Urothelium cell line (cell line): ENCODE measurements around the gene RWDD1.

ENCODE experiments used
- DNase-seq: peaks from one replicate; pipeline ENCODE4 v3.0.0; 2011; ENCODE audit warnings: low spot score, mixed read lengths
- FAIRE-seq: peaks from 2 replicates; lab custom pipeline; 2011; peaks lifted over from hg19 to GRCh38; lab: Jason Lieb, UNC

RWDD1 gene

DNA sequence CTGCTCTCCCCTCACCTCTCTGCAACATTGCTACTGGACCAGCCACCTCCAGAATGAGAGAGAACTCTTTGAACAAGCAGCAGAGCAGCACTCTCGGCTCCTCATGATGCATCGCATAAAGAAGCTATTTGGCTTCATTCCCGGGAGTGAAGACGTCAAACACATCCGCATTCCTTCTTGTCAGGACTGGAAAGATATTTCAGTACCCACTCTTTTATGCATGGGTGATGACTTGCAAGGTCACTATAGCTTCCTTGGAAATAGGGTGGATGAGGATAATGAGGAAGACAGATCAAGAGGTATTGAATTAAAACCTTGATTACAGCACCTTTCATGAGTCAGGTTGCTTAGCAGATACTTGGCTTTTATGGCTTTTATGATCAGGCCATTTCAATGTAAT lies 13.4 kb upstream of the RWDD1 start:
- peak; percentile 60 for DNase-seq

DNA sequence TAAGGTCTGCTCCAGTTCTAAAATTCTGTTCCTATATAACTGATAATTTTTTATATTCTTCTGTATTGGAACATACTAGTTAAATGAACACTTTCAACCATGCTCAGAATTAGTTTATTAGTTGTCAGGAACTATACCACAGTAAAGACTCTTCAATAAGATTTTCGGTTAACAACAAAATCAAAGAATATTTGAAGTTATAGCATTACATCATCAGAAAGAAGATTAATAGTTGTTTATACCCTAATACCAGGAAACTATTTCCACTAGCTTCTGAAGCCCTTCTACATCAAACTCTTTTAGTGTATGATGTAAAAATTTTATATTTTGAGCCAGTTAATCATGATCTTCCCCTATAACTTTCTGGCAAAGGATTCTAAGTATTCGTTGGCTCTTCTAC lies 11.2 kb upstream of the RWDD1 start:
- no peak for DNase-seq
- no peak for FAIRE-seq

More for the DNA sequence above, 13.4 kb upstream of the RWDD1 start:
- no peak for FAIRE-seq

DNA sequence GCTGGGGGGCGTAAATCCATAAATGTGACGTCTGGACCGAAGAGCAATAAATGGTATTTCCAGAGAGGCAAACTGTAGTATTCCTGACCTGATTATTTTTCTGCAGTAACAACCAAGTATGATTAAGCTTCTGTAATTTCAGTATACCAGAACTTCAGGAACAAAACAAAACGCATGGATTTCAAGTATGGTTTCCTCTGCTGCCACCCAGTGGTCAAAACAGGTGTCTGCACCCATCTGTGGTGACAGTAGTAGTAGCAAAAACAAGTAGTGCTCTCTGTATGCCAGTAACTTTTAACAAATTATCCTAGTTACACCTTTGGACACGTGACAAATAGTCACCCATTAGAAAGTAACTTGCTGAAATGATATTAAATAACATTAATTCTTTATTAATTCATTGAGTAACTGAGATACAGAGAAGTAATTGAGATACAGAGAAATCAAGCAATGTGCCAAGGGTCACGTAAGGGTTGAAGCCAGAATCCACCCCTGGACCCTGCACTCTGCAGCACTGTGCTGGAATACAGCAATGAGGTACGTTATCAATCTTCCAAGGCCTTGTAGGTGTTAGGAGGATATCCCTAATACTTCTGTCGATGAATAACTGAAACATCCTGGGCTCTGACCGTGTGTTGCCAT lies 9.8 kb upstream of the RWDD1 start:
- FAIRE-seq = no peak

DNA sequence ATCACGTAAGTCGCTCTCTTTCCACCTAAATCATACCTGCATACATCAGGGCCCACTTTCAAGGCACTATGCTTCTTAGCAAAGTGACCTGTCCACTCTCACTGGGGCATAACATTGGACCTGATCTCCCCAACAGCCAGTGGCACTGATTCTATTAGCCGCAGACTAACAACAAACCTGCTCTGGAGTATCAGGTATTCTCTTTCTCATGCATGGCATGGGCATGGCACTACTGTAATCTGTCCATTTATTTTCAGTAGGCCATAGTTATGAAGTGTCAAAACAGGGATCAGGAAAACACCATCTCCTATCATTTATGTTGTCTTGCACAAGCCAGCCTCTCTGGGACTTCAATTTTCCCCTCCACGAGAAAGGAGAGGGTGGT lies 9.3 kb upstream of the RWDD1 start:
- DNase-seq = no peak
- FAIRE-seq = no peak

More for the DNA sequence above, 9.8 kb upstream of the RWDD1 start:
- peak; percentile 29 for DNase-seq

DNA sequence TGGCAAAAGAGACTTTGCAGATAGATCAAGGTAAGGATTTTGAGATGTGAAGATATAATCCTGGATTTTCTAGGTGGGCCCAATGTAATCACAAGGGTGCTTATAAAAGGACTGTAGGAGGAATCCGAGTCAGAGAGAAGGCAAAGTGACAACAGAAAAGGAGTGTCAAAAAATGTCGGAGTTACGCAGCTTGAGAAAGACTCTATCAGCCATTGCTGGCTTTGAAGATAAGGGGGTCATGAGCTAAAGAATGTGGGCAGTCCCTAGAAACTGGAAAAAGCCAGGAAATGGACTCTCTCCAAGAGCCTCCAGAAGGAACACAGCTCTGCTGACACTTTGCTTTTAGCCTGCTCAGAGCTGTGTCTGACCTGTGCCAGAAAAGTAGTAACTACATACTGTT lies 8.7 kb upstream of the RWDD1 start:
- DNase-seq = no peak
- FAIRE-seq = no peak

DNA sequence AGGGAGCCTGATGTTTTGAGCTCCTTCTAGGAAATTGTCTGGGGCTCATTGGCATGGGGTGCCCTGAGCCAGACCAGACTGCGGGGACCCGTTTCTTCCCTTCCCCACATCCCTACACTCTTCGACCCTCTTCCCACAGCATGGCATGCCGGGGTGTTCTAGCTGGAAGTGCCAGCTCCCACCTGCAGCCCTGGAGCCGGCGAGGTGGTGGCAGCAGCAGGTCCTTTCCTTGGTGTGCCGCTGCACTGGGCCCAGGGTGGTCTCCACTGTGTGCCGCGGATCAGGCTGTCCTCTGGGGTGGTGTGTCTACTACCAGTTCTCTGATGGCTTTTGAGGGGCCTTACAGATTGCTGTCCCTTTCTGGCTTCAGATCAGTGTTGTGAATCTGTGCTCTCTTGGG lies 7.5 kb upstream of the RWDD1 start:
- no peak for DNase-seq
- FAIRE-seq = no peak

DNA sequence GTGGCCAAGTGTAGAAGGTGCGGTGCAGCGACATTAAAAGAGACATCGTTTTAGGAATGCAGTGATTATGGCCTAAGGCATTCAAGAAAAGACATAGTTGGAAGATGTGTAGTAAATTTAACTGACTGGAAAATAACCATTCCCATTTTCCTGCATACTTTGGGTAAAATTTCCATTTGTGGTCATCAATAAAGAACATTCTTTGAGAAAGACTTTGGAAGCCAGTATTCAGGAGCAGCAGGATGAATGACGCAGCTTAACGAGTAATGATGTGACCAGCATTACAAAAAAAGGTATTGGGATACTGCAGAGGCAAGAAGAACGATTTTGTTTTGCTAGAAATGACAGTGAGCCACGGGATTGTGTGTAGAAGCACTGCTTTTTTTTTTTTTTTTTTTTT lies 7.0 kb upstream of the RWDD1 start:
- FAIRE-seq = no peak

DNA sequence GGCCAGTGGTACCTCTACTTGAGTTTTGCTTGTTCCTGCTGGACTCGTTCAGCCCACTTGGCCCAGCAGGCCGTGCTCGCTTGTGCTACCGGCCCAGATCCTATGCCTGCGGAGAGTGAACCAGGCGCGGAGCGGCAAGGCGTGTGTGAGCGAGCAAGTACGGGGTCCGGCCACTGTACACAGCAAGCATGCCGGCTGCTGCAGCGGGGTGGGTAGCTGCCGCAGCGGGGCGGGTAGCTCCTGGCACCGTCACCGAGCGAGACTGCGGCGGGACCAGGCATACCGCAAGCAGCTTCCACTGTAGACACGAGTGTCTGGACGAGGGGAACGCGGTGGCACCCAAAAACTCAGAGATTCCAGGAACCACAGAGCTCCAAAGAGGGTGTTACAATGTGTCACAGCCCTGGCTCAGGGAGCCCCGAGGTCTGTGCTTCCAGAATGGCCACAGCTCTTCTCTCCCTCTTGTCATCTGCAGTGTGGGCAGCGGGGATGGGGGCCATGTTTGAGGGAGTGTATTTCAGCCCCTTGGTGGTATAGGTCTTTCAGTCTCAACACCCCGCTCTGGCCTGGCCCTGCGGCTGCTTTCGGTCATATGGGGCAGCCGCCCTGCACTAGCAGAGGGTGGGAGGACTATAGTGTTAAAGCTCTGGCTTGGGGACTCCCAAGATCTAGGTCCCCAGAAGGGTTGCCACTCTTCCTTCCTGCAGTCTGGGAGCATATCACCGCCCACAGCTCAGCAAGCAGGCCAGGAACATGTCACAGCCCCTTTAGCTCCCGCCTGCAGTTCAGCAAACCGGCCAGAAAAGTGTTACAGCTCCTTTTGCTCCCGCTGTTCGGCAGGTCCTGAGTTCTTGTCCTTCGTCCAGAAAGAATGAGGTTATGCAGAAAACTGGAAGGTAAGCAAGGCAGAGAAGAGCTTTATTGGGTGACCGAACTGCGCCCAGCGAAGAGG lies 6.1 kb upstream of the RWDD1 start:
- no peak for FAIRE-seq
- no peak for DNase-seq

More for the DNA sequence above, 7.0 kb upstream of the RWDD1 start:
- no peak for DNase-seq

DNA sequence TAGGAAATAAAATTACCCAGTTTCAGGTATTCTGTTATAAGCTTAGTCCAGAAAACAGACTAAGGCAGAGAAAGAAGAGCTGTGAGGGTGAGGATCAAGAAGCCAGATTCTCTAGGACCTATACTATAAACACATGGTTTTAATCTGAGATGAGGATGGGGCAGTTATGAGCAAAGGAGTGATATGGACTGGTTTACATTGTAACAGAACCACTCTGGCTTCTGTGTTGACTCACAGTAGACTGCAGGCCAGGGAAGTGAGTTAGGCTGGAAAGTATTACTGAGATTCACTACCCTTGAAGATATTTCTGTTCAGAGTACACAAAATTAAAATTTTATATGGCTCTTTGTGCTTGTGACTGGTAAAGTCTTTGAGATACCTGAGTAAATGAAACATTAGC lies 3.2 kb upstream of the RWDD1 start:
- no peak for FAIRE-seq
- DNase-seq = no peak

DNA sequence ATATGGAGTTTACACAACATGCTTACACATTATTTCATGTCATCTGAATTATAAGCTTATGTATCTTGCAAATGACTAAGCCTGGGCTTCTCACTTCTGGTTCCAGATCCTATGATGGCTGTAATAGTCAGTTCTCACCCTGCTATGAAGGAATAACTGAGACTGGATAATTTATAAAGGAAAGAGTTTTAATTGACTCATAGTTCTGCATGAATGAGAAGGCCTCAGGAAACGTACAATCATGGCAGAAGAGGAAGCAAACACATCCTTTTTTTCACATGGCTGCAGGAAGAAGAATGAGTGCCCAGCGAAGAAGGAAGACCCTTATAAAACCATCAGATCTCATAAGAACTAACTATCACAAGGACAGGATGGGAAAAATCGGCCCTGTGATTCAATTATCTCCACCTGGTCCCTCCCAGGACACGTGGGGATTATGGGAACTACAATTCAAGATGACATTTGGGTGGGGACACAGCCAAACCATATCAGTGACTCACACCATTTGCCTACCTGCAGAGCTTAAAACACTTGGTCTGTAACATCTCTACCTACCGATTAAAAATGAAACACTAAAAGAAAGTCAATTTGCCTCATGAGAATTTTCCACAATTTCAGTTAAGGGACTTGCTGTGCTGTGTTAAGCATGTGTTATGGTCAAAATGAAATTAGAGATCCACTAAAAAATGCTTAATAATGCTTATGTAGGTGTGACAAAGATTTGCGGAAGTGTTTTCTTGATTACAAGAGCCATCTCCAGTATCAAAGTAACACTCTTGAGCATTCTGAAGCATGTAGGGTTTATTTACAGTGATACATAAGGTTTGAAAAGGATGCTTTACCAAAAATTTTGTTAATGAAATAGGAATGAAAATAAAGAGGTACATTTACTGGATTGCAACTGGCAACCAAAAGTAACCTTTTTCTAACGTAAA lies 2.2 kb upstream of the RWDD1 start:
- no peak for DNase-seq
- no peak for FAIRE-seq

DNA sequence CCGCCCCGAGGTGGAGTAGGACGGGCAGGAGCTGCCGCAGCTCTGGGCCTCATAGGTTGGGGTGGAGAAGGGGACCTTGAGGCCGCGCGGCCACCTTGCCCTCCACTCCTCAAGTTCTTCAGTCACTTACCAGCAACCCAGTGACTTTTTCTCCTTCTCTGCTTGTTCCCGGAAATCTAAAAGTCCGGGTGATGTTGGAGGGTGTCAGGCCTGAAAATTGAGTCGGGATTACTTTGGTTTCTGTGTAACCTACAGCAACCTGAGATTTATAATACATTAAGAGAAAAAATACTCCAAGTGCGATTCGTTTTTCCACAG lies 338 bp downstream of the RWDD1 start:
- no peak for FAIRE-seq
- no peak for DNase-seq

DNA sequence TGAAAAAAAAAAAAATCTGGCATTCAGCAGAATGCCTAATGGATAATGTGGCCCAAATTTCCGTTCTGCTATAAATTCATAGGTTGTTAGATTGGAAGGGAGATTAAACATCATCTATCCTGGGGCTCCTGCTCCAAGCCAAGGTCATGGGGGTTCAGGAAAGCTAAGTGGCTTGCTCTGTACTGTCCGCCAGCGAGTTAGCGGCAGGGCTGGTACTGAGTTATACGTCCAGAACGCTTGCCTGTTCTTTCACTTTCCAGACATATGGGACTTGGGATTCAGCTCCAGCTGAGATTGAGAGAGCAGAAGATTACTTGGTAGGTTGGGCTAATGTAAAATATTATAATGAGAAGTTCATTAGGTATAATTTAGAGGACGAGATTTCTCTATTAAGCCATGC lies 858 bp downstream of the RWDD1 start:
- FAIRE-seq (no peak), DNase-seq (no peak)

DNA sequence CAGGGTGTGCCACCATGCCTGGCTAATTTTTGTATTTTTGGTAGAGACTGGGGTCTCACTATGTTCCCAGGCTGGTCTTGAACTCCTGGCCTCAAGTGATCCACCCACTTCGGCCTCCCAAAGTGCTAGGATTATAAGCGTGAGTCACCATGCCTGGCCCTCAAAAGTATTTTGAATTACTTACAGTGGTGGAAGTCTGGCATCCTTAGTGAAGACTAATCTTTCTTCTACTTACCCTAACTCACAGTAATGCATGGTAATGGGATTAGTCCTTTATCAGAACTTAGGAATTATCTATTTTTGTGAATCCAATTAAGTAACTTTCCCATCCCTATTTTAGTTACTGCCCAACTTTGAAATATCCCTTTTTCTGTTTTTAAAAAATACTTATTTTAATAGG lies 3.9 kb downstream of the RWDD1 start:
- no peak for DNase-seq
- FAIRE-seq = no peak

DNA sequence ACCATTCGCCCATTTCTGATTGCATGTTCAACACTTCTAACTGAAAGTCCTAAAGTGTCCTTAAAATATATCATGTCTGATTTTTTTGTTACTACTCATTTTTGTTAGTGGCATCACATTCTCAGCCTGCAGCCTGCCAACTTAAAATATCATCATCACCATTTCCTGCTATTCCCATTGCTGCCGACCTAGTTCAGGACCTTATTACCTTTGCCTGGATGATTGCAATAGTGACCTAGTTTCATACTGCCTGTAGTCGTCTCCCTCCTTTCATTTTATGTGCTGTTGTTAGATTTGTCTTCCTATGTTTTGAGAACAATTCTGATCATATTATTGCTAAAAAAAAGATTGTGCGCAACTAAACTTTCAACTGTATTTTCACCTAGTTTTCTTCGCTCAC lies 6.2 kb downstream of the RWDD1 start:
- FAIRE-seq (no peak), DNase-seq (no peak)

DNA sequence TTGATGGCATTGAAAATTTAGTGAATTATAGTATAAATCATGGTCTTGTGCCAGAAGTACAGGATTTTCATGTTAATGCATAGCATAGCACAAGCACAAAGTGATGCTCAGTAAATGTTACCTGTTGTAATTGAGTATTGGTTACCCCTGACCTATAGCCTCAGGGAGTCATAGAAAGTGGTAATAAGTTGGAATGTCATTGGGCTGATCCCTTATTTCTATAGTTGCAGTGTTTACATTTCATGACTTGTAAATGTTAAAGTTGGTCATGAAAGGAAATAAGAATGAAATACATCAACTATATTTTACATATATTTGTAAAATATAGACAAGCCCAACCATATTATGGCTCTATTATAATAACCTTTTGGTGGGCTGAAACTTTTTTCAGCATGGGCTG lies 7.0 kb downstream of the RWDD1 start:
- FAIRE-seq (no peak), DNase-seq (no peak)

DNA sequence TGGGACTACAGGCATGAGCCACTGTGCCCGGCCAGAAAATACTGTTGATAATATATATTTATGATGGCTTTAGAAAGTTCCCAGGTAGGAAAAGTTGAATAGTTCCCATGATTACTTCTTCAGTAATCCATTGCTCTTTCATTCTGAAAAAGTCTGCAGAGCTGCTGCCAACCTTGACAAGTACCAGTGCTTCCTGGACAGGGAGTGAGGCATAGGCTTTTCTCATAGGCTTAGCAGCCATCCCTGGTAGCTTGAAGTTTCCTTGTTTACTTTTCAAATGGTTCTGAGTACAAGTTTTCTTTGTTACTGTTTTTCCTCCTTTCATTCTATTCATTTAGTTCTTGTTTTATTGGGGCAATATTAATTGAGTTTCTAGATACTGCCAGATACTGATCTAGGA lies 7.8 kb downstream of the RWDD1 start:
- FAIRE-seq (no peak), DNase-seq (no peak)

DNA sequence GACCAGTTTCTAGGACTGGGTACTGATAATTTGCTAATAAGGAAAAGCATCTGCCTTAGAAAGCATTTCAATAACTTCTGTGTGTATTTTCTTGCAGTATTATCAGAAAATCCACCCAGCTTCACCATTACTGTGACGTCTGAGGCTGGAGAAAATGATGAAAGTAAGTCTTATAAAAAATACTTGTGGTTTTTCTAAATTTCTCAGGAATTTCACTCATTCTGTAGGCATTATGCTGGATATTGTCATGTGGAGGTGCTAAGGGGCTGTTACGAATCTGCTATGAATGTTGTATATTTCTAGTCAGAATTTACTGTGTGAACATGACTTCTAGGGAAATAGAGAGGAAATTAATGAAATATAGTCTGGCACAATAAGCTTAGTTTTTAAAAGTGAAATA lies 8.9 kb downstream of the RWDD1 start:
- FAIRE-seq (no peak), DNase-seq (no peak)

DNA sequence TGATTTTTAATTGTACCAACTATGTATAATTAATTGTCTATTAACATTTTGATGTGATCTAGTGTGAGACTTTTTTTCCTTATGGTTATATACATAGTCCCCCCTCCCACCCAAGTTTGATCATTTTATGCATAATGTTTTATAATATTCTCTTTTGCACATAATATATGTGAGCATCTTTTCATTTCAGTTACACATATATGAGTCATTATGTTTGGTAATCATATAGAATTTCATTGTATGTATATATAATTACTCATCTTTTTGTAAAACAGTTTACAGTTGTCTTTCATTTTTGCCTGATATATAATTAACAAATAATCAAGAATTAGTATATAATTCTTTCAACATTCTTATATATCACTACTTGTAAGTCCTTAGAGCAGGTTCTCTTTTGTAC lies 15.0 kb downstream of the RWDD1 start:
- no peak for FAIRE-seq
- DNase-seq = no peak

DNA sequence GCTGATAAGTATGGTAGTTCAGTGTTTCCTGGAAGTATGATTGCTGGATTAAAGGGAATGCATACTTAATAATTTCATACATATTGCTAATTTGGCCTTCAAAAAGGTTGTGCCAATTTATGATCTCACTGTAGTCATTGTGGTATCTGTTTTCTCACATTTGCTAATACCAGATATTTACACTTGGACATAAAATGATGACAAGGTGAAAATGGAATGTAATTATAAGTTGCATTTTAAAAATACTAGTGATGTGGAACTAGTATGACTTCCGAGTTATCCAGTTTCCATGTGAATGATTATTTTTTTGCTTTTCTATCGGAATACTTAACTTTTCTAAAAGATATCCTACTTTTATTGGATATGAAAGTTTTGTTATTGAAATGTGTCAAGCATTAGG lies 15.4 kb downstream of the RWDD1 start:
- DNase-seq (no peak), FAIRE-seq (no peak)

DNA sequence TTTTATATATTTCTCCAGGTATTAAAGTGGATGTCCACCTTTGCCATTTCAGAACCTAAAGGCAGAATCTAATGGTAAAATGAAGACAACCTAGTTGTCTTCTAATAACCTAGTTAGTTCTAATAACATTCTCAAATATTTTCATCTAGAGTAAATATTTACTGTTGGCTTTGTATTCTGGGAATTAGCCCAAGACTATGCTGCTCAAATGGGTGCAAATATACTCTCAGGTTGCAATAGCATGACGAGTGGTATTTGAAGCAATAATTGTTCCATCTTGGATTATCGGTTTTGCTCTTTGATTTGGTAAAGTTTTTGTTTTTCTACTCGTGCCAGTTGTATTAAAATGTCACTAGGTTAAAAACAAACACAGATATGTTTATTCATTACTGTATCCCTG lies 23.9 kb downstream of the RWDD1 start:
- DNase-seq (no peak), FAIRE-seq (no peak)

DNA sequence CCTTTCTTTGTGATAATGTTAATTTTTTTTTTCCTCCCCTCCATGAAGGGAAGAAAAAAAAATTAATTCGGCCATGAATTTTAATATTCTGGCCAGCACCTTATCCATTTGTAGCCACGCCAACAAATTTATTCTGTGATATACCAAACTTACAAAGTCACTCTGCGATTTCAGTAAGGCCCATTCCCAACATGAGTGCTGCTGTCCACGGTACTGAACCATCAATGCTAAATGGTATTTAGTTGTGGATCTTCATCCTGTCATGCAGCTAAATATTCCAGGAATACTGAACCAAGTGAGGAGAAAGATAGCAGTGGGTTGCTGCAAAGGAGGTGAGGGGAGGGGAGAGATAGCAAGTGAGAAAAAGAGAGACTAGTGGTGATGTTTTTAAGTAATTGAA lies 25.5 kb downstream of the RWDD1 start:
- DNase-seq (no peak), FAIRE-seq (no peak)
